NCI-H2227 treated with DMSO at 0.1 percent for 48 hours (cell line): ENCODE results near the gene EFHC1.
"Not testable (repeated sequence)": the region's sequence is repeated elsewhere in the genome, so short reads cannot be mapped to it uniquely, and the experiment has no call there.

Experiments used
- DNase-seq: peaks from one replicate; lab custom pipeline; 2025; lab: John Stamatoyannopoulos, UW

The EFHC1 gene

DNA sequence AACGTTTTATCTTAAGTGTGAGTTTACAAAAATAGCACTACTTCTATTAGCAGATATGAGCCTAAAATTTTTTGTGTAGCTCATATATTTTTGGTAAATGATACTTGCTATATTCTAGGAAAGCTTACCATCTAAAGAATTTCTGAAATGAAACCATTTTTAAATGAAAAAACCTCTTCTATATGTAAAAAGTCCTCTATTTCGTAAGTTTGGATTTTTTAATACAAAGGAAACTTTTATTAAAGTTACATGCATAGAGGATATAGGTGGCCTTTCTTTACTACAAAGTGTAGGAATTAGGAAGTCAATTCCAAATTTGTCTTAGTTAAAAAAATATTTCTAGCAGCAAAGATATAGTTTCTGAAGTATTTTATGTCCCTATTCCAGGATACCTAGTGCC, 18.8 kb downstream of the EFHC1 start:
- no peak for DNase-seq

DNA sequence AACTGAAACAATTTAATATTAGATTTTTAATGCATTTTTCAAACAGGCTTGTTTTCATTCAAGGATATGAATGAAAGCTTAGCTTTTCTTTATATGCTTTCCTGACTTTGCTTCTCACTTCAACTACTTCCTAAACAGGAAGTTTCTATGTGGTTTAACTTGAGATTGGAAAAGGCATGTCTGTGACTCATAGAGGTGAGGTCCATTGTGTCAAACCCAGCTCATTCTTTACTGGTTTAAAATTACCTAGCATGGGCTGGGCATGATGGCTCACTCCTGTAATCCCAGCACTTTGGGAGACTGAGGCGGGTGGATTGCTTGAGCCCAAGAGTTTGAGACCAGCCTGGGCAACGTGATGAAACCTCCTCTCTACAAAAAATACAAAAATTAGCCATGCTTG, 34.4 kb downstream of the EFHC1 start:
- DNase-seq = no peak

DNA sequence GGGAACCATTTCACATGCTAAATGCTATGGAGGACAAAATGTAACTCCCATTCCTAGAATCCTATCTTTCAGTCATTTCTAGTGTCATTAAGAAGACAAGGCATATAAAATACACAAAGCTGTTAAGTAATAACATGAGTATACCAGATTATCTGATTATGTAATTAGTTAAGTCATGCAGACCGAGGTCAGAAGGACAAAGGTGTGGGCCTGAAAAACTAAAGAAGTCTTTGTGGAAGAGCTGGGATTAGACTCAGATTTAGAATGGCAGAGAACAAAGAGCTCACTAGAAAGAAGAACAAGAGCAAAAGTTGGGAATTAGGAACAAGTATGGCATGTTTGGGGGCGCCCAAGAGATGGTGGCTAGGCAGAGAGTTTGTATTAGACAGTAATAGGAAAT, 37.0 kb downstream of the EFHC1 start:
- no peak for DNase-seq

DNA sequence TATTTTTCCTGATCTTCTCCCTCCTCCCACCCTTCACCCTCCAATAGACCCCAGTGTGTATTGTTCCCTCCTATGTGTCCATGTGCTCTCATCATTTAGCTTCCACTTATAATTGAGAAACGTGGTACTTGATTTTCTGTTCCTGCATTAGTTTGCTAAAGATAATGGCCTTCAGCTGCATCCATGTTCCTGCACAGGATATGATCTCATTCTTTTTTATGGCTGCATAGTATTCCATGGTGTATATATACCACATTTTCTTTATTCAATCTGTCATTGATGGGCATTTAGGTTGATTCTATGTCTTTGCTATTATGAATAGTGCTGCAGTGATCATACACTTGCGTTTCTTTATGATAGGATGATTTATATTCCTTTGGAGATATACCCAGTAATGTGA, 41.1 kb downstream of the EFHC1 start:
- DNase-seq = not testable (repeated sequence)

DNA sequence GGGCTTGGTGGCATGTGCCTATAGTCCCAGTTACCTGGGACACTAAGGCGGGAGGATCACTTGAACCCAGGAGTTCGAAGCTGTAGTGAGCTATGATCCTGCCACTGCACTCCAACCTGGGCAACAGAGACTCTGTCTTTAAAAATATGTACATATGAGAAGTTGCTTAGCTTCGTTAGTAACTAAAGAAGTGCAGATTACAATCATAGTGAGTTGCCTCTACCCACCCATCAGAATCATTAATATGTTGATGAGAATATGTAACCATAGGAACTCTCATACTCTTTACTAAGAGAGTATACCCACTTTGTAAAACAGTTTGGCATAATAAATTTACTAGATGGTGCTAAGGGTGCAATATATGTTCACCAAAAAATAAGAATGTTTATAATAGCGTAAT, 54.0 kb downstream of the EFHC1 start:
- no peak for DNase-seq

DNA sequence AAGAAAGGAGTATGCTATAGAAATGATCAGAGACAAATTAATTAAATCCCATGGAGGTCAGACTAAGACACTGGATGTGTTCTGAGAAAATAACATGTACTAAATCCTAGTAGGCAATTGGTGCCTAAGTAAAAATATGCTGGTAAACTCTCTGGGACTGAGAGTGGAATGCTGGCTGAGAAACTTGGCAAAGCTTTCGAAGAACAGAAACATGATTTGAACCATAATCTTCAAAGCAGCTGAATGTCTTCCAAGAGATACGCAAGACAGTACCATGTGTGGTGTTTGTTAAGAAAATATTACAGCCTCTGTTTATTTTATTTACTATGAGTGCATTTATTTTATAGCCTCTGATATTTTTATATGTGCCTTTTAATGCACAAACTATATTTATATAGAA, 55.2 kb downstream of the EFHC1 start:
- DNase-seq = no peak

DNA sequence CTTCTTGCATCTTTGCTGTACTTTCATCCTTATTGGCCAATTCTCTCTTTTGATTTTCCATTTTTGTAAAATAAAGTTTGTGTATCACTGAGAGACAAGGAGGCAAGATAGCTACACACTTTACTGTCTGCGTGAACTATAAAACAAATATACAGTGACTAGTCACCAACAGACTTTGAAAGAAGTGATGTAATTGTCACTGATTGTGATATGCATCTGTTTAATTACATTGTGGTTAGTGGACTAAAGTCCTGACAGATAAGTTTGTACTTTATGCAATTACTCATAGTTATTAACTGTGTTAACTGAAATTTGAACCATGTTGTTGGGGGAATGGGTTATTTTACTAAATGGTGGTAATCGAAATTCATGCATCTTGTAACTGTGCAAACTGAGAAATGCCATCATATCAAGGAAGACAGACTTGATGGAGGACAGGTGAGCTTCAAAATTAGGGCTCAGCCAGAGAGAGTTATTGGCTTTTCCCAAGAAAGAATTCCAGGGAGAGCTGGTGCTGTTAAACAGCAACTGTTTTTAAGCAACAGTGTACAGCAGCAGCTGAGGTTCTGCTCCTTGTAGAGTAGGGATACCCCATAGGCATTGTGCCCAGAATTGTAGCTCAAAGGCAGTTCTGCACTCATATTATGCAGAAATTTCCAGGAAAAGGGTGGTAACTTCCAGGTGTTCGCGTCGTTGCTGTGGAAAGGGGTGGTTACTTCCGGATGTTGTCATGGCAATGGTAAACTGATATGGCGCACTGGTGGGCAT, 62.9 kb downstream of the EFHC1 start:
- no peak for DNase-seq

DNA sequence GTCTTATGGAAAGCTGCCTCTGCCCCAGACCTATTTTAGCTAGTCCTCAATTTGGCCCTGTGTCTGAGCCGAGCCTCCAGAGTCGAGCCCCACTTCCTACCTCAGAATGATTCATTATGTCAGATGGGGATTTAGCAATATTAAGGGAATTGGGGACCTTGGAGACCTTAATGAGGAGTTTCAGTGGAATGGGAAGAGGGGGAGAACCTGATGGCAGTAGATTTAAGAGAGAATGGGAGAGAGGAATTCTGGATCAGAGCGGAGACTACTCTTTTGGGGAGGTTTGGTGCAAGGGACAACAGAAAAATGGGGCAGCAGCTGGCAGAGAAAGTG, 63.5 kb downstream of the EFHC1 start:
- no peak for DNase-seq

DNA sequence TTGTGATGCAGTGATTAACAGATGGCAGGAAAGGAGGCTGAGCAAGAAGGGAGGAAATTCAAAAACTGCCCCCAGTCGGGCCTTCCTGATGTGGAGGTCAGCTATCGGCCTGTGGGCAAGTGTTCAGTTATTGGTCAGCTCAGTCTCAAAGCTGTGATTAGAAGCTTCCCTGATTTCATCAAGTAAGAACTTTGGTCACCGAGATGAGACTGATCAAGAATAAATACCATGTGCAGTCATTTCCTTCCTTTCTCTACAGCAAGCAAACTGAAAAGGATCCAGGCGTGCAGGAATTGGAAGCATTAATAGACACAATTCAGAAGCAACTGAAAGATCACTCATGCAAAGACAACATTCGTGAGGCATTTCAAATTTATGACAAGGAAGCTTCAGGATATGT, 69.7 kb downstream of the EFHC1 start:
- no peak for DNase-seq

DNA sequence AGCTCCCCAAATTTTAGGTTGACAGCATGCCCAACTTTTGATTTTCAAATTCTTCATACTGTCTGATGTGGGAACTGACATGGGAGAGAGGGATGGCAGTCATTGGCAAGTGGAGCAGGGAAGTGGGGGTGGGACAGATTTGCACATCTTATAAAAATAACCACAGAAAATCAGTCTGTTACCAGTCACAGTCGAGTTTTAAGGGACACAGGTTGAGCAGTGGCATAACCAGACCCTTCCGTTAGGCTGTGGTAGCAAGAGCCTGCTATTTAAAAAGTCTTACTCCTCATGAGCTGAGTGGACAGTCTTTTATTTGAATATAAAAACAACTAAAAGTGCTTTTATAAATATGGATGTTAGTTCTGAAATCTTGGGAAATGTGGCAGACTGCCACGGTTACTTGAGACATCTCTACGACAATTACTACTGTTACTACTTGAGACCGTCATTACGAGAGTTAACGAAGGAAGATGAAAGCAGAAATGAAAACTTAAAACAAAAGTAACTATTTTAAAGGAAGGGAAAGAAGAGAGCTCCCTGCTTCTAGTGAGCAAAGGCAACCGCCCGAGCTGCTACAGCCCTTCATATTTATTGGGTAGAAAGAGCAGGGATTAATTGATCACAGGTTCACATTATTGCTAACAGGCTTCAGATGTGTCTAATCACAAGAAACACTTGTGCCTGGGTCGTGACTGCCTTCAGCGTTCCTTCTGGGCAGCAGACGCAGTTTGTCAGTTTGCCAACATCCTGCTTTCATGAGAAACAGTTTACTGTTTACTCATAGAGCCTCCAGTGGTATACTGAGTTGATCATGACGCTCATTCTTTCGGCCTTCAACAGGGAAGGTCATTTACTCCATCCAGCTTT, 71.3 kb downstream of the EFHC1 start:
- DNase-seq = no peak

DNA sequence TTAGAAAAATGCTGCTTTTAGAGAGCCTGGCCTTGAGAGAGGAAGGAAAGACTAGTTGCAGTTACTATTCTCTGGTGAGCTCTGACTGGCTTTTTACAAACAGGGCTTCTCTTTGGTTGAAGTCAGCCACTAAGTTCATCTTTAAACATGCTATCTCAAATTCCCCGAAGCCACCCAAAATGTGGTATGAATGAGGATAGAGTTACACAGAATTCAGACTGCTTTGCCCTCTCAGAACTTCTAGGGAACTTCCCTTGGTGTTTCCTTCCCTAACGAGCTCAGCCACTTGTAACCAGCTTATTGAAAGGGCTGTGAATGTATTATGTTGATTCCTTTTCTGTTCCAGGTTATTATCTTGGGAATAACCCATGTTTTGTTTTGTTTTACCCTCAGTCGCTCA, 73.5 kb downstream of the EFHC1 start:
- no peak for DNase-seq

DNA sequence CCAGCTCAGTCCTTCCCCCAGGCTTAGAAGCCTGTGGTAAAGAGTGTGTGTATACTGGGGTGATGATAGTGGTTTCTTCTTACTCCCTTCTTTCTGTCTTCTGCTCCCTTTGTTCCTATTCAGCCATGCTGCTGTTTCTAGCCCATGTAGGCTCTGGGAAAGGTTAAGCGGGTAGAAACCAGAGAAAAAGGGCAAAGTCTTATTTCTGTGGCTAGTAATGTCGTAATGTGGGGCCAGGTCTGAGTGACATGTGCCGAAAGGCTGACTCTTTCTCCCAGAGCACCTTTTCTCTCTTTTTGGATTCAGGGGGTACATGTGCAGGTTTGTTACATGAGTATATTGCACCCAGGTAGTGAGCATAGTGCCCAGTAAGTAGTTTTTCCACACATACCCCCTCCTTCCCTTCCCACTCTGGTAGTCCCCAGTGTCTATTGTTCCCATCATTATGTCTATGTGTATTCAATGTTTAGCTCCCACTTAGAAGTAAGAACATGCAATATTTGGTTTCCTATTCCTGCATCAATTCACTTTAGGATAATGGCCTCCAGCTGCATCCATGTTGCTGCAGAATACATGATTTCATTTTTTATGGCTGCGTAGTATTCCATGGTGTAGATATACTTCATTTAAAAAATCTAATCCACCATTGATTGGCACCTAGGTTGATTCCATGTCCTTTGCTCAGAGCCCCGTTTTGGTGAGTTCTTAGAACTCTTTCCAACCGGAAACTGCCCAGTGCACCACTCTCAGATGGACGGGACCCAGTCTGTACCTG, 74.3 kb downstream of the EFHC1 start:
- no peak for DNase-seq

DNA sequence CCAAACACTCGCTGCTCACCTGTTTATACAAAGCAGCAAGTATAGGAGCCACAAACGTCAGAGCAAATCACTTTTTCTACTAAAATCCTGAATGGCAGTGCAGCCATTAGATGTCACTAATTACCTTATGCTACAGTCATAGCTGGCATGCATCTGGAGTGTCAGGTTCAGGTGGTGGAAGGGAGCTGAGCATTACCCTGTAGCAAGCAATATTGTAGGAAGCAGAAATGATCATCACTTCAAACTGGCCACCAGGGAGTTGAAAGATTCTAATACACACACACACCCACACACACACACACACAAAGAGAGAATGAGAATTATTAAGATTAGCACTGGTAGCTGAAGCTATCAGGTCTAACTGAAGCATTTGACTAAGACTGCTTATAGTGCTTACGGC, 75.8 kb downstream of the EFHC1 start:
- no peak for DNase-seq

DNA sequence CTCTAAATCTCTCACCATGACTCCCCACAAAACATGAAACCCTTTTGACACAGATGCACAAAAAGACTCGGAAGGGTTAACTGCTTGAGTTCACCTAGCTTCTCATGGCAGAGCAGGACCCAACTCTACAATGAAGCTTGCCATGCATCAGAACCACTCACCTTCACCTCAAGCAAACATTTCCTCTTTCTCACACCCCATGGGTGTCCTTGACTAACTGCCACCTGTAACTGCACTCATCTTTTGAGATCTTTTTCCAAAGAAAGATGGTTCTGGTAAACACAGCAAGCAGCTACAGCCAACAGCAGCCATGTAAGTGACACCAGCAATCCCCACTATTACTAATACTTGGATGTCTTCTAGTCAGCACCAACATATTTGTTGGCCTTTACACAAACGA, 76.5 kb downstream of the EFHC1 start:
- no peak for DNase-seq

DNA sequence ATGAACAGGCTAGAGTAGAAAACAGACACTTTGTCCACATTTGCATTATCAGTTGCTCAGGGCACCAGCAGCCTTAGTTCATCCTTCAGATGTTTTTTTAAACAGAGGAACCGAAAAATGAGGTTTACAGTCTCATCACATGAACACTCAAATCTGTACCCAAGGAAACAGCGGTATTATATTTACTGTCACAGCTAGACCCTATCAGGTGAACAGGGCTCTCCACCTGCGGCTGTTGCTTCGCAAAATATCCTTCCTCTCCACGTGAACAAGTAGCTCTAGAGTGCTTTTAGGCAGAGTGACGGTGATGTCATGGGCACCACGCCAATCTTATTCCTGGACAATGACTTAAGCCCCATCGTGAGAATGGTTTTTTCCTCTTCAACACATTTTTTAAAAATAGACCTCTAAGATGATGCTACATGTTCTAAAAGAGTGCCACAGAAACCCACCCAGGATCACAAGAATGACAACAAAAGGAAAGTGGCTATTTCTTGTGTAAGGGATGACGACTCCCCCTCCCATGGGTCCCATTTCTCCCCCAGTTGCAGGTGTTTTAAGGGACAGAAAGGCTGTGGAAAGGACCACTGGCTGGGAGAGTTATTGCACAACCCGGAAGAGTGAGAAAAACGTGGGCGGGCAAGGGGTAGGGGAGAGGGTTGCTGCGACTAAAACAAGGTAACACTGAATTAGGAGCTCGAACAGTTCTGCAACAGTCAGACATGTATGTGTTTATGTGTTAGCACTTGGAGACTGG, 77.7 kb downstream of the EFHC1 start:
- no peak for DNase-seq

DNA sequence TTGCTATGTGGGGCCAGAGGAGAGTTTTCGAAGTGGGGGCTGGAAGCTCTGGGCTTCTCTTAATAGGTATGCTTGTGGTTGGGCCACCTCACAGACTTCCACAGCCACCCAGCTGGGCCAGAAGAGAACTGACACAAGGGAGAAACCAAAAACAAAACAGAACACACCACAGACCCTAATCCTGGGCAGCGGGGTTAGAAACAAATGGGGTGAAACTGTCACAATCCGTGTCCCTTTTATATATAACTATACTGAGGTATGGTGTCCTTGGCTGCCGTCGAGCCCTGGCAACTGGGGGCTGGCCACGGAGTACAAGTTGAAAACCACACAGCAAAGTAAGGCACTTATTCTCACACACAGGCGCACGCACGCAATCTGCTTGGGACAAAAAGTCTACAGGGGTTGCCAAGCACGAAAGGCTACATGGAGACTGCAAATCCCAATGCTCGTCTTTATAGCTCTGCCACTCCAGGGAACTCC, 78.4 kb downstream of the EFHC1 start:
- no peak for DNase-seq

DNA sequence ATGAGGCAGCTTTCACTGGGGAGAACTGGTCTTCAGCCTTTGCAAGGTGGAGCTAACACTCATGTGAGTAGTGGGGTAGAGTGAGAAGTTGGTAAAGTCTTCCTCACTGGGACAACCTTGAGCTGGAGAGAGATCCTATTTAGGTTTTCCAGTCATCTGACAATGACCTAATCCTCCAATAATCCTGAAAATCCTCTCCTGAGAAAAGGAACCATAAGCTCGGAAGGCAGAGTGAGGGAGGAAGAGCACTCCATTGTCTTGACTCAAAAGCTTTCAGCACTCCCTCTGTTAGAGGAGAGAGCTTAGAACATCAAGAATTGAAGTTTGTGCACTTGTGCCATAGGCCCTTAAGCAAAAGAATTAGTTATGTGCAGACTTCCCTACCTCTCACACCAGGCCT, 78.9 kb downstream of the EFHC1 start:
- DNase-seq = no peak

DNA sequence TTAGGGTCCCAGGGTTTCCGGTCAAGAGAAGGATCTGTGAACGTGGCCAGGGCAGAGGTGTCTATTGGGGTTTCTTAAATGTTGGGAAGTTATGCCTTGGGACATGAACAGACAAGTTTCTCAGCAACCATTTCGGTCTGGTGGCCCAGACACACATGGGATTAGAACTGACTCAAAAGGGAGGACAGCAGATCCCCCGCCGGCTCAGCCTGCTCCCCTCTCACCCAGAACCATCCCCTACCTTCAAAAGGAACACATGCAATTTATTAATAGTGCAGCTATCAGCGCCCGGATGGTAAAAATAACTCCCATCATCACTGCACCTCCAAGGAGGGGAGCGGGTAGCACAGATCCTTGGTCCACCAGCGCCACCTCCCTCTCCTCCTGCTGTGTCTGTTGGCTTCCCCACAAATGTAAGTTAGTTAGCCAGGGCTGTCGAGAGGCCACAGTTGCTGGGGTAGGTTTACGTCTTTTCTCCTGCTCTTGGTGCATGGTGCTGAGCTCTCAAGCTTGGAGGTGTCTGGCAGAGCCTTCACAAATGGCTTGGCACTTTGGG, 79.6 kb downstream of the EFHC1 start:
- no peak for DNase-seq

DNA sequence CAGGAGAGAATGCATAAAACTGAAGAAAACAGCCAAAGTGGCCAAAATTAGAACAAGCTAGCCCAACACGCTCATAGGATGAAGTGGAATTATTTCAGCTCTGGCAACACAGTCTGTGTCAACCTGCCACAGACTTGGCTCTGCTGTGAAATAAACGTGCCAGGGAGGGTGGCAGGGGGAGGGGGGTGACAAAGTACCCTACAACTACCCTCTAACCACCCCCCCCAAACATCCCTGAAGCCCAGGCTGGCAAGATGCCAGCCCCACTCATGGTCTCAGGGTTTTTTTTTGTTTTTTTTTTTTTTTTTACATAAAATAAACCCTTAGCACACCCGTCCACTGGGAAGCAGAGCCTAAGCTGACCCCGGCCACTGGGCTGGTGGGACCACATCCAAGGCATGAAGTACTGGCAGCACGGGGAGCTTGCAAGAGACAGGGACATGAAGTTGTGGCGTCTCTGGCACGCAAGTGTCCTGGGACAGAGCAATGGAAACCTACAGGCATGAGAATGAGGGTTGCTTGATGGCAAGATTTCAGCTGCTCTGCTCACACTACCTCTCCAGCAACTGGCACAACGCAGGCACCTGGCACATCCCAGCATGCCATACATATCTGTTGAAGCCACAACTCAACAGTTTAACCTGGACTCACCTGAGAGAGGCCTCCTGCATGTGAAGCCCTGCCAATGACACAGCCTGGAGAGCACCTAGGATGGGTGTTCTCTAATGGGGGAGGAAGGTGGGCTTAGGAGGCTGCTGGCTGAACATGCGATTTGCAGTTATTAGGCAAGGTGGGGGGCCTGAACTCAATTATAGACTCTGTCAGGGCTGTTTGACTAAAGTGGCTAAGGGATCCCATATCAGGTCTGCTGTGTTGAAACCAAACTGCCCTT, 80.3 kb downstream of the EFHC1 start:
- DNase-seq = no peak

DNA sequence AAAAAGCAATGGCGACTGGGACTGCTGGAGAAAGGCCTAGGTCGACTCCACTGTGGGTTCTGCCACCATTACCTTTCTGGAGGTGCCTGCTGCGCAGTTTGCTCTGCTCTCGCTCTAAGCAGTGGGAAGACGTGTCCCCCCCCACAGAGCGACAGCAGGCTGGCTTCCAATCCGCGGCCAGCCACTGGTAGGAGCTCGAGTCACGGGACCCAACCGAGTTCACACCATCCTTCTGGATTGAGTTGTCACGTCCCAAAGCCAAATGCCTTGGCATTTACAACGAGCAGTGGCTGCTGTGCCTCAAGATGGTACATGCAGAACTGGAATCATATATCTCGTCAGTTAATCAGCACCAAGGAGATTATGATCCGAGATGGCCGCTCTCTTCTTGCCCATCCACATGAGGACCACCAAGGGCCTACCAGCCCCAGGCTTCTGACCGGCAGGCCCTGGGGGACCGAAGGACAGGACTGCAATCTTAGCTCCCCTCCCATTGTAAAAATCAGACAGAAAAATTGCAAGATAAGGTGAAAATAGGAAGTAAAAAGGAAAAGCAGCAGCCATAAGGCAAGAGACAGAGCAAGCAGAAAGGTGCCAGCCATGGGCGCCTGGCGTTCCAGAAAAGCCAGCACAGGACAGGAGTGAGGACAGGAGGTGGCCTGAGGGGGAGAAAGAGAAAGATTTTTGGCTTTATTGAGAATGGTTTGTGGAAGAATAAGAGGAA, 82.3 kb downstream of the EFHC1 start:
- DNase-seq = no peak
